Stimulated activated CD8-positive, alpha-beta memory T cell treated with anti-CD3 and anti-CD28 coated beads, Interleukin-7, amount 100 ng/mL, for 4 hours (primary cell): Measurements from ENCODE around the gene CDC42SE1.
A peak's percentile ranks its signal among the peaks of the same experiment; 100 is the strongest.

Source experiments
- DNase-seq, 2 donors: peaks; one replicate each; pipeline ENCODE4 v3.0.0-alpha.2; 2020; ENCODE audit warnings: low read depth in 2 of 2

Gene CDC42SE1

GRCh38 chr1:151054971-151055547, 4.4 kb downstream of the CDC42SE1 start:
- no peak for DNase-seq

GRCh38 chr1:151051356-151052009, 7.9 kb downstream of the CDC42SE1 start:
- DNase-seq: no peak

DNA sequence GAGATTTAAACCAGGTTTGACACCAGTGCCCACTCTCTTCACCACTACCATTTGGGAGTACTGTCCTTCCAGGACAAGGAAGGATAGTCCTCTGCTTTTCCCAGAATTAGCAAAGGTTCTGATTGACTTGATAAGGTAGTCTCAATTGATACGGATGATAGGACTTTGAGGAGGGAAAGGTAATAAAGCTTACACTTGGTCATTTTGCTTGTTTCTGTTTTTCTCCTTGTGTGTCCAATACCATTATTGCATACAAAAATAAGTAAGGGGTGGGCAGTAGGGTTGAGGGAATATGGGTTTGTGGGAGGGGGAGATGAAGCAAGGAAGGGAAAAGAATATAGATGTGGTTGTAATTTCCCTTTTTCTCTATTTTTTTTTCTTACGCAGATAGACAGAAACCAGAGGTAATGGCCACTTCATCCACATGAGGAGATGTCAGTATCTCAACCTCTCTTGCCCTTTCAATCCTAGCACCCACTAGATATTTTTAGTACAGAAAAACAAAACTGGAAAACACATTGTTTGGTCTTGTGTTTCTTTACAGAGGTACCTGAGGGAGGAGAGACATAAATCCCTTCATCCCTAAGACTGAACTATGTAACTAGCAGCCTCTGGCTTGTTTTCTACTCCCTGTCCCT, 9.3 kb downstream of the CDC42SE1 start:
- no peak for DNase-seq

DNA sequence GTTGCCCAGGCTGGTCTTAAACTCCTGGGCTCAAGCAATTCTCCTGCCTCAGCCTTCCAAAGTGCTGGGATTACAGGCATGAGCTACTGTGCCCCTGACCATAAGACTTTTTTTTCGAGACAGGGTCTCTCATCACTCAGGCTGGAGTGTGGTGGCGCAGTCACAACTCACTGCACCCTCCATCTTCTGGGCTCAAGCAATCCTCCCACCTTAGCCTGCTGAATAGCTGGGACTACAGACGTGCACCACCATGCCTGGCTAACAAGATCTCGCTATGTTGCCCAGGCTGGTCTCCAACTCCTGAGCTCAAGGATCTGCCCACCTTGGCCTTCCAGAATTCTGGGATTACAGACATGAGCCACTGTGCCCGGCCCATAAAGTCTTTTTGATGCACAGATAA, 10.0 kb downstream of the CDC42SE1 start:
- no peak for DNase-seq

- no peak for DNase-seq
Measured at GRCh38 chr1:151048645-151049032, 10.8 kb downstream of the CDC42SE1 start.

DNA sequence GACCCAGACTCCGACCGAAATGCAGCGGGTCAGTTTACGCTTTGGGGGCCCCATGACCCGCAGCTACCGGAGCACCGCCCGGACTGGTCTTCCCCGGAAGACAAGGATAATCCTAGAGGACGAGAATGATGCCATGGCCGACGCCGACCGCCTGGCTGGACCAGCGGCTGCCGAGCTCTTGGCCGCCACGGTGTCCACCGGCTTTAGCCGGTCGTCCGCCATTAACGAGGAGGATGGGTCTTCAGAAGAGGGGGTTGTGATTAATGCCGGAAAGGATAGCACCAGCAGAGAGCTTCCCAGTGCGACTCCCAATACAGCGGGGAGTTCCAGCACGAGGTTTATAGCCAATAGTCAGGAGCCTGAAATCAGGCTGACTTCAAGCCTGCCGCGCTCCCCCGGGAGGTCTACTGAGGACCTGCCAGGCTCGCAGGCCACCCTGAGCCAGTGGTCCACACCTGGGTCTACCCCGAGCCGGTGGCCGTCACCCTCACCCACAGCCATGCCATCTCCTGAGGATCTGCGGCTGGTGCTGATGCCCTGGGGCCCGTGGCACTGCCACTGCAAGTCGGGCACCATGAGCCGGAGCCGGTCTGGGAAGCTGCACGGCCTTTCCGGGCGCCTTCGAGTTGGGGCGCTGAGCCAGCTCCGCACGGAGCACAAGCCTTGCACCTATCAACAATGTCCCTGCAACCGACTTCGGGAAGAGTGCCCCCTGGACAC, 11.3 kb downstream of the CDC42SE1 start:
- DNase-seq: peak in 1 of 2 donors; percentile 45

DNA sequence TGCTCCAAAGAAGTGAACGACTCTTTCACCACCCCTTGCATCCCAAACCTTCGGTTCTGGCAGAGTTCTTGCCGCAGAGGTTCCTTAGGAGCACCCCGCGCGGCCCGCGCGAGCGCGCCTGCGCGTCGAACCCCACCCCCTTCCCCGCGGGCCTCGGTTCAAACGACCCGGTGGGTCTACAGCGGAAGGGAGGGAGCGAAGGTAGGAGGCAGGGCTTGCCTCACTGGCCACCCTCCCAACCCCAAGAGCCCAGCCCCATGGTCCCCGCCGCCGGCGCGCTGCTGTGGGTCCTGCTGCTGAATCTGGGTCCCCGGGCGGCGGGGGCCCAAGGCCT, 11.9 kb downstream of the CDC42SE1 start, which contains the start of gene C1orf56:
Gene C1orf56 (plus strand): TSS at position 161 of the 334 bp plus-strand sequence. CDS start 97 bp downstream, at position 258.
- peak in 1 of 2 donors; percentile 55 for DNase-seq

- DNase-seq: no peak
Measured at GRCh38 chr1:151043163-151043562, 16.3 kb downstream of the CDC42SE1 start.

DNA sequence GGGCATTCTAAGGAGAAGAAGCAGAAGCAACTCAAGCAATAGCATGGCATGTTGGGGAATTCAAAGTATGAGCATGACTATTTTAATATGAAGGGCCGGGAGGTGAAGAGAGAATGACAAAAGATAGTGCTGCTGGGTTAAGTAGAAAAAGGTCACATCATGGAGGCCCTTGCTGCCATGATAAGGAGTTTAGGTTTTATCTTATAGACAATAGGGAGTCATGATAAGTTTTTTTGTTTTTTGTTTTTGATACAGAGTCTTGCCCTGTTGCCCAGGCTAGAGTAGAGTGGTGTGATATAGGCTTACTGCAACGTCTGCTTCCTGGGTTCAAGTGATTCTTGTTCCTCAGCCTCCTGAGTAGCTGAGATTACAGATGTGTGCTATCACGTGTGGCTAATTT, 19.9 kb downstream of the CDC42SE1 start:
- no peak for DNase-seq

GRCh38 chr1:151037032-151037431, 22.4 kb downstream of the CDC42SE1 start:
- DNase-seq: no peak

- DNase-seq: no peak
Measured at GRCh38 chr1:151036356-151036755, 23.1 kb downstream of the CDC42SE1 start, which contains the start of gene BNIPL. Gene BNIPL (plus strand): TSS chr1:151036586. CDS start chr1:151036726, 140 bp downstream.

- DNase-seq: no peak
Measured at GRCh38 chr1:151035167-151035566, 24.3 kb downstream of the CDC42SE1 start.

- no peak for DNase-seq
Measured at GRCh38 chr1:151032164-151032563, 27.3 kb downstream of the CDC42SE1 start.

GRCh38 chr1:151026460-151026859, 33.0 kb downstream of the CDC42SE1 start:
- no peak for DNase-seq

- peak; percentile 71 to 75 for DNase-seq
Measured at GRCh38 chr1:151024540-151025146, 34.8 kb downstream of the CDC42SE1 start.

- DNase-seq: no peak
Measured at GRCh38 chr1:151013518-151013917, 45.9 kb downstream of the CDC42SE1 start.

DNA sequence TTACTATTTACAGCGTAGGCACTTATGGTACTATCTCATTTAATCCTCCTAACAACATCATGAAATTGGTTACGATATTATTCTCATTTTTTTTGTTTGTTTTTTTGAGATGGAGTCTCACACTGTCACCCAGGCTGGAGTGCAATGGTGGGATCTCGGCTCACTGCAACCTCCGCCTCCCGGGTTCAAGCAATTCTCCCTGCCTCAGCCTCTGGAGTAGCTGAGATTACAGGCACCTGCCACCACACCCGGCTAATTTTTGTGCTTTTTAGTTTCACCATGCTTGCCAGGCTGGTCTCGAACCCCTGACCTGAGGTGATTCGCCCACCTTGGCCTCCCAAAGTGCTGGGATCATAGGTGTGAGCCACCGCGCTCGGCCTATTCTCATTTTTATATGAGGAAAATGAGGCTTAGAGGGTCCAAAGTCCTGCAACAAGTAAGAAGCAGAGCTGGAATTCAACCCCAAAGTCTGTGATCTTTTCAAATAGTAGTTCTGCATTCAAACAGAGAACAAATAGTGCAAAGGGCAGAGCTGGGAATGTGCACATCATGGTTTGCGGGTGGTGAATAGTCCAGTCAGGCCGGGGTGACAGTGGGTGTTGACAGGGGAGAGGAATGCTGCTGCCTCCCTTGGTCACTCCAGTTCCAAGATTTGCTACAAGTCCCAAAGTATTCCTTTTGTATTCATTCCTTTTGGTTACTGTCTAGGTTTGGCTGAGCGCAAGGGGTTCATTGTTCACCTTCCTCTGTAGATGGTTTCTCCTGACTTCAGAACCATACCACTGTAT, 46.5 kb downstream of the CDC42SE1 start:
- no peak for DNase-seq

GRCh38 chr1:151011154-151011850, 48.1 kb downstream of the CDC42SE1 start:
- no peak for DNase-seq

GRCh38 chr1:151010346-151010726, 49.1 kb downstream of the CDC42SE1 start:
- no peak for DNase-seq

- DNase-seq: no peak
Measured at GRCh38 chr1:151009674-151010345, 49.6 kb downstream of the CDC42SE1 start.
